Left ventricle myocardium superior (tissue), 1 donor: ENCODE measurements around the gene EVX2. TPM values are rescaled to one million over a fixed set of nuclear protein-coding genes. Genes with fewer than 3 reads are reported as not detected.

Experiments used
- ATAC-seq: fragments of 200-7000 bp; cut with Tn5 transposase; one replicate; pipeline ENCODE4 v1.9.1; 2020; ENCODE audit warnings: mild to moderate bottlenecking, moderate library complexity
- DNase-seq: peaks from one replicate; pipeline ENCODE4 v3.0.0-alpha.2; 2020
- intact Hi-C: fragments of 100-400 bp; cut with micrococcal nuclease; formaldehyde crosslinking; loops from one replicate; pipeline ENCODE4 v1.11.0; 2022
- long read RNA-seq: library from polyadenylated mRNA; unstranded; transcript quantifications from one replicate; pipeline ENCODE4 v2.0.0, GENCODE V29; 2021
- total RNA-seq: library from RNA; stranded (reverse); fragmentation: NEBNext Ultra II Directional; extraction: Animal tissue kit (Norgen Biotek cat#: 25700); gene quantifications from one replicate; pipeline ENCODE4 v1.2.1, GENCODE V29; 2021
- donor health status: DM: no; HTN: yes; CAD: no; lungs with severe emphysema.

EVX2 gene
- not detected for total RNA-seq
- long read RNA-seq: 0 reads

- DNase-seq (no peak), ATAC-seq (no peak)
- intact Hi-C loops: no loop called here
These were observed at the start of gene EVX2 for GRCh38 chr2:176083796-176084261. EVX2 (minus strand) TSS chr2:176083962; CDS start chr2:176083776, 186 bp downstream.

- ATAC-seq: no peak
- DNase-seq: no peak
- intact Hi-C loops: no loop called here
These were observed 49.6 kb upstream of the EVX2 start for GRCh38 chr2:176133389-176133788.

GRCh38 chr2:176132205-176133171 is 48.7 kb upstream of the EVX2 start:
- intact Hi-C loops: no loop called here
- no peak for ATAC-seq
- DNase-seq: no peak

GRCh38 chr2:176131848-176132158 is 48.0 kb upstream of the EVX2 start:
- ATAC-seq (no peak), DNase-seq (no peak)
- intact Hi-C loops: no loop called here

- ATAC-seq: no peak
- intact Hi-C loops: no loop called here
These were observed 47.4 kb upstream of the EVX2 start for GRCh38 chr2:176130957-176131847.

GRCh38 chr2:176130147-176130956 is 46.6 kb upstream of the EVX2 start:
- peak; percentile 35 for DNase-seq
- ATAC-seq: peak; percentile 18

More at GRCh38 chr2:176130957-176131847, 47.4 kb upstream of the EVX2 start:
- no peak for DNase-seq

GRCh38 chr2:176129813-176130146 is 46.0 kb upstream of the EVX2 start:
- DNase-seq: no peak
- ATAC-seq: no peak
- intact Hi-C loops: loop anchor here (5.0 kb wide), 1 partner anchor 508 kb away; no protein-coding TSS in a partner anchor

More at GRCh38 chr2:176130147-176130956, 46.6 kb upstream of the EVX2 start:
- intact Hi-C loops: no loop called here

- peak; percentile 64 for DNase-seq
- no peak for ATAC-seq
- intact Hi-C loops: loop anchor here (5.0 kb wide), 1 partner anchor 508 kb away; no protein-coding TSS in a partner anchor
These were observed 45.4 kb upstream of the EVX2 start, which contains the start of gene HOXD8 for GRCh38 chr2:176128982-176129796. HOXD8 (plus strand) TSS chr2:176129705; CDS start chr2:176130367, 662 bp downstream.

GRCh38 chr2:176128172-176128981 is 44.6 kb upstream of the EVX2 start:
- no peak for ATAC-seq

GRCh38 chr2:176127774-176128072 is 44.0 kb upstream of the EVX2 start:
- no peak for DNase-seq
- intact Hi-C loops: loop anchor here (5.0 kb wide), 1 partner anchor 510 kb away; no protein-coding TSS in a partner anchor

More at GRCh38 chr2:176128172-176128981, 44.6 kb upstream of the EVX2 start:
- no peak for DNase-seq
- intact Hi-C loops: loop anchor here (5.0 kb wide), 1 partner anchor 509 kb away; no protein-coding TSS in a partner anchor

GRCh38 chr2:176126929-176127773 is 43.4 kb upstream of the EVX2 start:
- intact Hi-C loops: loop anchor here (5.0 kb wide), 1 partner anchor 510 kb away; no protein-coding TSS in a partner anchor
- ATAC-seq: no peak
- DNase-seq: peak; percentile 70

More at GRCh38 chr2:176127774-176128072, 44.0 kb upstream of the EVX2 start:
- no peak for ATAC-seq

GRCh38 chr2:176125772-176126054 is 42.0 kb upstream of the EVX2 start:
- no peak for ATAC-seq
- intact Hi-C loops: loop anchor here (5.0 kb wide), 1 partner anchor 512 kb away; no protein-coding TSS in a partner anchor
- no peak for DNase-seq

GRCh38 chr2:176124947-176125771 is 41.4 kb upstream of the EVX2 start:
- ATAC-seq (no peak), DNase-seq (no peak)
- intact Hi-C loops: loop anchor here (5.0 kb wide), 1 partner anchor 512 kb away; no protein-coding TSS in a partner anchor

- ATAC-seq (no peak), DNase-seq (no peak)
- intact Hi-C loops: no loop called here
These were observed 40.6 kb upstream of the EVX2 start for GRCh38 chr2:176124110-176124946.
